Thyroid gland (tissue), 4 donors: ENCODE results near the gene BEST4.

Experiments used
- CTCF ChIP-seq, 6 experiments: fragments of 200-600 bp in 3 of 6; fragments of 450-650 bp in 3 of 6; sonication (generic) in 3 of 6; IDR thresholded peaks; one replicate each; pipeline ENCODE4 v1.5.1; 2016 to 2019; ENCODE audit warnings: antibody characterized with exemption in 6 of 6, mild to moderate bottlenecking in 2 of 6, inconsistent platforms in 1 of 6, moderate library complexity in 1 of 6
- POLR2A ChIP-seq, 2 donors: fragments of 450-650 bp; IDR thresholded peaks; one replicate each; pipeline ENCODE4 v1.6.1; 2017; ENCODE audit warnings: antibody characterized with exemption in 2 of 2, mild to moderate bottlenecking in 2 of 2, moderate library complexity in 1 of 2

DNA sequence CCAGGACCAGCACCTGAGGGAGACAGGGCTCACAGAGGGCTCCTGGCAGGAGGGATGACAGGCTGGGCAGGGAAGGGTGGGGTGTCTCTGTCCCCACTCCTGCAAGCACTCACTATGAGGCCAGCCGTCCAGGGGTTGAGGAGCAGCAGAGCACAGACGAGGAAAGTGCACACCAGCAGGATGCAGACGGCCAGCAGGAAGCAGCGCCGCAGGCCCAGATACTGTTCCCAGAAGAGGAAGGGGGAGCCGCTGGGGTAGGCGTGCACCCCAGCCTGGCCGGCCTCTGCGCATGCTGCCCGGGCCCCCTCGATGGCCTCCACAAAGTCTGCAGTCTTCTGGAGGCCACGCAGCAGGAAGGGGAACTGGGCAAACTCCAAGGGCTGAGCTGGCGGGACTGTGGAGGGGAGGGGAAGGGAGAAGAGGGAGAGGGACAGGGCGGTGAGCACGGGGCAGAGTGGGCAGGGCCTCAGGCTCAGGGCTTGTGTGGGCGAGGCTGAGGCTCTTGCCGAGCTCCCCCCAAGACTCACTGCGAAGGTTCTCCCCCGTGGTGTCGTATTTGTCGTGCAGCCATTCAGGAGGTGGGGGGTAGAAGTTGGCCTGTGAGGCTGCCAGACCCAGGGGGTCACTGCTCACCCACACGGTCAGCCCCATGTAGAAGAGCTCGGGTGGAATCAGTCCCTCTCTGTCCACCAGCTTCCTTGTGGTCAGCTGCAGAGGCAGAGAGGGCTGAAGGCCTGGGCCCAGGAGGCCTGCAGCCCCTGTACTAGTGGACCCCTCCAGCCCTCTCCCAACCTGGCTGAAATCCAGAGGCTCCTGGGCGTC, 38.6 kb upstream of the BEST4 start:
- TF ChIP-seq CTCF (IDR thresholded peaks at IDR 0.05) (no peak), POLR2A (IDR thresholded peaks at IDR 0.05) (no peak)
